Cortex of kidney (tissue), 1 donor: ENCODE measurements around the gene TNXB.
"Not testable (repeated sequence)": the region's sequence is repeated elsewhere in the genome, so short reads cannot be mapped to it uniquely, and the experiment has no call there.

ENCODE experiments used
- DNase-seq: peaks from one replicate; lab custom pipeline; 2025; lab: John Stamatoyannopoulos, UW

Gene TNXB

GRCh38 chr6:32110632-32111031 lies 1.5 kb upstream of the TNXB start:
- no peak for DNase-seq

GRCh38 chr6:32109765-32110160 lies 625 bp upstream of the TNXB start:
- no peak for DNase-seq

- no peak for DNase-seq
Measured at GRCh38 chr6:32108727-32109113, 418 bp downstream of the TNXB start.

GRCh38 chr6:32108094-32108627 lies 977 bp downstream of the TNXB start:
- no peak for DNase-seq

- DNase-seq: no peak
Measured at GRCh38 chr6:32107406-32107805, 1.7 kb downstream of the TNXB start.

- DNase-seq: no peak
Measured at GRCh38 chr6:32105433-32105832, 3.7 kb downstream of the TNXB start.

- DNase-seq: no peak
Measured at GRCh38 chr6:32102255-32102654, 6.9 kb downstream of the TNXB start.

GRCh38 chr6:32100251-32100650 lies 8.9 kb downstream of the TNXB start:
- DNase-seq: not testable (repeated sequence)

GRCh38 chr6:32097364-32097763 lies 11.8 kb downstream of the TNXB start:
- no peak for DNase-seq

GRCh38 chr6:32096394-32097258 lies 12.5 kb downstream of the TNXB start:
- DNase-seq: no peak

GRCh38 chr6:32096087-32096393 lies 13.1 kb downstream of the TNXB start:
- DNase-seq: no peak

GRCh38 chr6:32095338-32096086 lies 13.6 kb downstream of the TNXB start:
- no peak for DNase-seq

GRCh38 chr6:32092760-32093497 lies 16.2 kb downstream of the TNXB start:
- no peak for DNase-seq

- no peak for DNase-seq
Measured at GRCh38 chr6:32089082-32089828, 19.9 kb downstream of the TNXB start.

- DNase-seq: no peak
Measured at GRCh38 chr6:32088487-32089049, 20.6 kb downstream of the TNXB start.

GRCh38 chr6:32087574-32088486 lies 21.3 kb downstream of the TNXB start:
- DNase-seq: no peak

GRCh38 chr6:32086661-32087573 lies 22.2 kb downstream of the TNXB start:
- DNase-seq: no peak

GRCh38 chr6:32085759-32086459 lies 23.2 kb downstream of the TNXB start:
- DNase-seq: no peak

- DNase-seq: no peak
Measured at GRCh38 chr6:32084780-32085179, 24.4 kb downstream of the TNXB start.
